DMS79 treated with DMSO at 0.1 percent for 48 hours (cell line): Measurements from ENCODE around the gene CDC6.
A peak's percentile ranks its signal among the peaks of the same experiment; 100 is the strongest.

Experiments used
- DNase-seq: peaks from one replicate; lab custom pipeline; 2025; lab: John Stamatoyannopoulos, UW

Gene CDC6

GRCh38 chr17:40287494-40288369, at the start of gene CDC6:
Gene CDC6, plus strand, starts transcription at chr17:40287879. Its CDS starts 1,542 bp downstream, at chr17:40289421.
- DNase-seq, result peak; percentile 100

DNA sequence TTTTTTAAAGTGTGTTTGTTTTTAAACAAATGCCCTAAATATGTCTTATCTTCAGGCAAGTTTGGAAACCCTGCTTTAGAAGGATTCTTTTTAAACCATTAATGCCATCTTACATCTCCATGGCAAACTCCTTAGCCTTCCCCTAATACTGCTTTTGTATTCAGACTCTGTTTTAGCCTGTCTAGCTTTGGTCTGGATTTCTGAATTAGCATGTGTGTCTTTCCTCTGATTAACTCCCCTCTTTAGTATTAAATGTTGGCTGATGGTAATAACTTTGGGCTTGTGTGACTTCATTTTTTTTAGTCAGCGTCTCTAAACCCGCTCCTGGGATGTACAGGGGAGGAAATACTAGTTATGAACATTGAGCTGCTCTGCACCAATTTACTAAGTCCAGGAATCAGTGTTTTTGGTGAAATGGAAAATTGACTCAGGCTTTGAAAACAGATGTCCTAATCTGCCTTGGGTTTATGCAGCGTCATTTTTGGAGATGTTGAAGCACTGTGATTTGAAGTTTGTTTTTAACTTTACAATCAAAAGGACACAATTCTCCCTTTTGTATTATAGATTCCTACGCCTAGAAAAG, 46.3 kb upstream of the CDC6 start:
- no peak for DNase-seq

DNA sequence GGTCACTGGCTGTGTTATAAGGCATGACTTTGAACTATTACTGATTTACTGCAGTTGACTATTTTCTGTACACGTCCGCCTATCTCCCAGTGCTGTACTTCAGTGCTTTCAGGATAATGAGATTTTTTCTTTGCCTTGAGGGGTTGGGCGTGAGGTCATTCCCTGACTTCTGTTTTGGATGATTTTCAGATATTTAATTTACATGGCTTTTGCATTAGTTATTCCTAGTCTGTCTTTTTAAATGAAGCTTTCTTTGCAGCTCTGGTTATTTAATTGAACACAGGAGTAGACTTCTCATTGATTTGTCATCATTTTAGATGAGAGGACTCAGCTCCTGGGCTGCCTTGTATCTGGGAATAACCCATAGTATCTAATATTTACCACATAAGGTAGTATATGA, 44.9 kb upstream of the CDC6 start:
- DNase-seq, result no peak

DNA sequence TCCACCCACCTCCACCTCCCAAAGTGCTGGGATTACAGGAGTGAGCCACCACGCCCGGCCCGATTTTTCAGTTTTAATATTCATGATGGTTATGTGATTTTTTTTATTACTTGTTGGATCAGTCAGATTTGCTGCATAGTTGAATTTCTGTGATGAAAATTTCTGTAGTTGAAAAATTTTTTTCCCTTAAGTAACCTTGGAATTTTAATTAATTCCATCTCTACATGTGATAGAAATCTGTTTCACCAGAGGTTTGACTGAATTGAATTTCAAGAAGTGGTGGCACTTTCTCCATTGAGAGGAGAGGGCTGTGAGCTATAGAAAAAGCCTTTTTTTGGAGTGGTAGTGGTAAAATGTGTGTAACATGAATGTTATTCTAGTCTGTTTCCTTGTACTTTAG, 43.9 kb upstream of the CDC6 start:
- no peak for DNase-seq

GRCh38 chr17:40244255-40244654, 43.4 kb upstream of the CDC6 start:
- no peak for DNase-seq

DNA sequence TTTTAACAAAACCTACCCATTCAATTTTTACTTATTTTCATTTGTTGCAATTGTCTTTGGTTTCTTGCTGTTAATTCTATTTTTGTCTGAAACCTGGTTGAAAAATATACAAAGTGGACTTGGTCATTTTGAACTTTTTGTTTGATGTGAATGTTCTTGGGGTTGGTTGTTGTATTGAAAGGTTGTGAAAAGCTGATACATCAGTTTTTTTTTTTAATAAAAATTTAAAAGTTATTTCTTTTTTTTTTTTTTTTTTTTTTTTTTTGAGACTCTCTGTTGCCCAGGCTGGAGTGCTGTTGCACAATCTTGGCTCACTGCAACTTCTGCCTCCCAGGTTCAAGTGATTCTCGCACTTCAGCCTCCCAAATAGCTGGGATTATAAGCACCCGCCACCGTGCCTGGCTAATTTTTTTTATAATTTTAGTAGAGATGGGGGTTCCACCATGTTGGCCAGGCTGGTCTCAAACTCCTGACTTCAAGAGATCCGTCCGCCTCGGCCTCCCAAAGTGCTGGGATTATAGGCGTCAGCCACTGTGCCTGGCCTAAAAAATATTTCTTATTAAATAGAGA, 39.7 kb upstream of the CDC6 start:
- no peak for DNase-seq

GRCh38 chr17:40248507-40248906, 39.2 kb upstream of the CDC6 start:
- no peak for DNase-seq

- no peak for DNase-seq
Measured at GRCh38 chr17:40251576-40251975, 36.1 kb upstream of the CDC6 start.

- no peak for DNase-seq
Measured at GRCh38 chr17:40253565-40253964, 34.1 kb upstream of the CDC6 start.

DNA sequence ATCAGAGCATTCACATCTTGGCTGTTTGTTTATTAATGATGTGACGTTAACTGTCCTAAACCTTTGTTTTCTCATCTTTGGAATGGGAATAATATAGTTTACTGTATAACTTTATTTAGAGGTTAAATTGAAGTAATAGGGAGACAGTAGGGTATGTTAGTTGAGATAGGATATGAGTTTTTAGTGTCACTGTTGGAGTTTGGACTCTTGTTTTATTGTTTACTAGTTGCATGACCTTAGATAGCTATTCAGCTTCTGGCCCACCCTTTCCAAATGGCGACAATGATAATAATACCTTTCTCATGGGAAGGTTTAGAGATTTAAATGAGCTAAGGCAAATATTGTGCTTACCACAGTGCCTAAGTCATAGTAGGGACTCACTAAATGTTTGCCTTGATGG, 28.2 kb upstream of the CDC6 start:
- no peak for DNase-seq

GRCh38 chr17:40260528-40260927, 27.2 kb upstream of the CDC6 start:
- DNase-seq, result no peak

GRCh38 chr17:40264458-40265185, 23.1 kb upstream of the CDC6 start:
- no peak for DNase-seq

DNA sequence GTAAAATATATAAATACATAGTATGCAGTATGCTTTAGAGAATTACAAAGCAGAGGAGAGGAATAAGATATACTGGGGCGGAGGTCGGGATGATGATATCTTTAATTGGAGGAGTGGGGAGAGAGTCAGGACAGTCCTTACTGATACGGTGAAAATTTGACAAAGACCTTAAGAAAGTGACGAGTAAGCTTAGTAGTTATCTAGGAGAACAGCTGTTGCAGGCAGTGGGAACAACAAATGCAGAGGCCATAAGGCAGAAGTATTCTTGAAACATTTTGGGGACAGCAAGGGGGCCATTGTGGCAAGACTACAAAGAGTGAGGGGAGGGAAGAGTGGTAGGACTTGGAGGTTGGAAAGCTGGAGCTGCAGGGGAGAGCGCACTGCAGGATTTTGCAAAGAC, 22.3 kb upstream of the CDC6 start:
- DNase-seq, result no peak

DNA sequence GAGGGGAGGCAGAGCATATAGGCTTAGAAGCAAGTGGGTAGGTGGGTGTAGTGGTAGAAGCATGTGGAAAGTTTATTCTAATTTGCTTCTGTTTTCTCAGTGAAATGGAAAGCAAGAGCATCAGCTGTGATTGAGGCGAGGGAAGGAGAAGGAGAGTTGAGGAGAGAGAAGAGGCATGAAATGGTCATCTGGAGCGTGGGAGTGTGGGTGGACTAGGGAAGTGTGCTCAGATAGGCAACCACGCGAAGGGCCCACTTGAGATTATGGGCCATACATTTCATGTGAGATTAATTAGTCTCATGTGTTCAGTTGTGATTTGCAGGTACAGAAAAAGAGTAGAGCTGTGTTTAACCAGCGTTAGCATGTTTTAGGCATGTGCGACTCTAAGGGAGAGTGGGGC, 20.8 kb upstream of the CDC6 start:
- no peak for DNase-seq

GRCh38 chr17:40268141-40268712, 19.5 kb upstream of the CDC6 start:
- no peak for DNase-seq

DNA sequence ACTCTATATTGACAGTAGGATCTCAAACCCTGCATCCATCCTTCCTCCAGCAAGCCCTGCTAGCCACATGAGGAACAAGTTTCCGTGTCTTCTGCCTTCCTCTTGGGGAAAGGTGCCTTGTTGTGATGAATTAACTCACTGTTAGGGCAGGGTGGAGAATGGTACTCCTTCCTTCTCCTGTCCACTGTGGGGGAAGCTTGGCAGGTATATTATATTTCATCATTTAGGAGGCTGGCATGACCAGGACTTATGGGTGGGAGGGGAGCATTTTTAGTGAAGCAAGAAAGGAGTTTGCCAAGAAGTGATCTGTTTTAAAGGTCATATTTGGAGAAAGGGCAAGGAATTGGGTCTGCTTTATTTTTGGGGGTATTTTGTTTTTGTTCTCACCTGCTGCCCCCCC, 9.3 kb upstream of the CDC6 start:
- DNase-seq, result no peak

- DNase-seq, result no peak
Measured at GRCh38 chr17:40279402-40279801, 8.3 kb upstream of the CDC6 start.

DNA sequence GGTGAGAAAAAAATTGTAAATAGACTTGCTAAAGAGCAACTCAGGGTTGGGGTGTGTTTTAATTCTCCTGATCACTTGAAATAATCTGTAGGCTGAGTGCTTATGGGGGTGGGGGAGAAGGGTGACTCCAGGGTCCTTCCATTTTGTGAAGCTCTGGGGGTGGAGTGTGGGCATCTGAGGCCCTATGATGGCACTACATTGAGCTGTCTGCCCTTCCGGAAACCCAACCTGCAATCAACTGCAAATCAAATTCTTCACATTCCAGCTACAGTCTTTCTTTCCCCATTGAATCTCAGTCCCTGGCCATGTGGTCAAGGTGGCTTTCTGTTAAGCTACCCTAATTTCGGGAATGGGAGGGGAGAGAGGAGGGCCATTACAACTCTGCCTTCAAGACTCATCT, 6.0 kb upstream of the CDC6 start:
- no peak for DNase-seq

- no peak for DNase-seq
Measured at GRCh38 chr17:40283662-40284061, 4.0 kb upstream of the CDC6 start.

GRCh38 chr17:40284085-40284713, 3.5 kb upstream of the CDC6 start:
- no peak for DNase-seq

DNA sequence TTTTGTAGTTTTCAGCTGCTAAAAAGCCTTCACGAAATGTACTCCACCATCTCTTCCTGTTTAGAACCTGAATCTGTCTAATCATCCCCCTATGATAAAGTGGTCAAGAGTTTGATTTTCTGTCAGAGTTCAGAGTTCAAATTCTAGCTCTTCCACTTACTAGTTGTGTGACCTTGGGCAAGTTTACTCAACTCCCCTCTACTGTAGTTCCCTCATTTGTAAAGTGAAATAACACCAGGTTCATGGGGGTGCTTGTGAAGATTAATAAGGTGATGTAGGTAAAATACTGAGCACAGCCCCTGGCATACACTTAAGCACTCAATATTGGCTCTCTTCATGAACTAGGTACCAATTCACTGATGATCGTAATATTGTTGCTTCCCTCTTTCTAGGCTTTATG, 1.2 kb upstream of the CDC6 start:
- no peak for DNase-seq

- no peak for DNase-seq
Measured at GRCh38 chr17:40287159-40287493, 553 bp upstream of the CDC6 start.
